Body of pancreas (tissue), 4 donors: ENCODE results near the gene FUT2.

Source experiments
- POLR2A ChIP-seq, 3 donors: fragments of 450-650 bp; IDR thresholded peaks; one replicate each; pipeline ENCODE4 v1.6.1; 2016; ENCODE audit warnings: antibody characterized with exemption in 3 of 3, mild to moderate bottlenecking in 2 of 3
- TF ChIP-seq, protein P1 (sequence below), 7 experiments: fragments of 450-650 bp in 4 of 7; fragments of 200-600 bp in 3 of 7; sonication (generic) in 3 of 7; IDR thresholded peaks; one replicate each; pipeline ENCODE4 v1.5.1; 2016 to 2019; ENCODE audit warnings: antibody characterized with exemption in 7 of 7

DNA sequence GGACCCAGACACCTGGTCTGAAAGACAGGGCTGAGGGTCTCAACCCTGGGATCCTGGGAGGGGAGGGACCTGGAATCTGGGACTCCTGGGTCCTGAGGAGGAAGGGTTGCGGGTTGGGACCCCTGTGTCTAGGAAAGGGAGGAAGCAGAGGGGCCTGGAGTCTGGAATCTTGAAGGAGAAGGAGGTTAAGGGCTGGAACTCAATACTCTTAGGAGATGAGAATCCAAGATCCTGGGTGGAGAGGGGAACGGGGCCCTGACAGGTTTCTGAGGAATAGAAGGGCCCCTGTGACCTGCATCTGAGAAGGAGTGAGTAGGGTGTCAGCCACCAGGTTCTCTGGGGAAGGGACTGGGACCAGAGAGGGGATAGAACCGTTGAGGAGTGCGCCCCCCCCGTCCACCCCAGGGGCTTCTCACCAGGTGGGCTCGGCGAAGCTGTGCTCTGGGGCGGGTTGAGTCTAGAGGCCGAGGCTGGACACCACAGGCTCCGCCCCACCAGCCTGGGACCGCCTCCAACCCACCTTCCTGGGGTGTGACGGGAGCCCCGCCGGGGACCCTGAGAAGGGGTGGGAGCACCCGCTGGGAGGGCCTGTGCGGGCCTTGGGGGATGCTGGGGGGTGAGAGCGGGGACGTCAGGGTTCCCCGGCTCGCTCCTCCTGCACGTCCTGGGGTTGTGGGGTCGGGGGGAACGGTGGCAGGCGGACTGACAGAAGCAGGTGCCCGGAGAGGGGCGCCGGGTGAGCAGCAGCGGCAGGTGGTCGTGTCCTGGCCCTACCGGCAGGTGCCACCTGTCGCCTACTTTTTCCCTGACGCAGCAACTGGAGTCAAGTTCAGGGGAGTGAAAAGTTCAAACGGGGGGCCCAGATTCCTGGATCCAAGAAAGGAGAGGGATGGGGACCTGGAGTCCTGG, 23.7 kb downstream of the FUT2 start, which contains the start of gene MAMSTR:
- TF ChIP-seq, protein P1, sequence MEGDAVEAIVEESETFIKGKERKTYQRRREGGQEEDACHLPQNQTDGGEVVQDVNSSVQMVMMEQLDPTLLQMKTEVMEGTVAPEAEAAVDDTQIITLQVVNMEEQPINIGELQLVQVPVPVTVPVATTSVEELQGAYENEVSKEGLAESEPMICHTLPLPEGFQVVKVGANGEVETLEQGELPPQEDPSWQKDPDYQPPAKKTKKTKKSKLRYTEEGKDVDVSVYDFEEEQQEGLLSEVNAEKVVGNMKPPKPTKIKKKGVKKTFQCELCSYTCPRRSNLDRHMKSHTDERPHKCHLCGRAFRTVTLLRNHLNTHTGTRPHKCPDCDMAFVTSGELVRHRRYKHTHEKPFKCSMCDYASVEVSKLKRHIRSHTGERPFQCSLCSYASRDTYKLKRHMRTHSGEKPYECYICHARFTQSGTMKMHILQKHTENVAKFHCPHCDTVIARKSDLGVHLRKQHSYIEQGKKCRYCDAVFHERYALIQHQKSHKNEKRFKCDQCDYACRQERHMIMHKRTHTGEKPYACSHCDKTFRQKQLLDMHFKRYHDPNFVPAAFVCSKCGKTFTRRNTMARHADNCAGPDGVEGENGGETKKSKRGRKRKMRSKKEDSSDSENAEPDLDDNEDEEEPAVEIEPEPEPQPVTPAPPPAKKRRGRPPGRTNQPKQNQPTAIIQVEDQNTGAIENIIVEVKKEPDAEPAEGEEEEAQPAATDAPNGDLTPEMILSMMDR (IDR thresholded peaks at IDR 0.05) = peak in 1 of 7 experiments; percentile 8
- TF ChIP-seq POLR2A (IDR thresholded peaks at IDR 0.05) = no peak
